ENCODE measurements around the gene CBFB. TPM values are rescaled to one million over a fixed set of nuclear protein-coding genes. Genes with fewer than 3 reads are reported as not detected.
"Not testable (repeated sequence)": the region's sequence is repeated elsewhere in the genome, so short reads cannot be mapped to it uniquely, and the experiment has no call there.

Gene CBFB
- total RNA-seq, 1 donor from 2014 or later = 59.1 TPM

GRCh38 chr16:67117716-67118115 lies 88.8 kb downstream of the CBFB start:
- Histone ChIP-seq H3K9me3 (no peaks in the 10 kb centered on the region), H3K27ac (no peak overlapping the region), H3K36me3 (peaks cover 13 to 24% of the 10 kb centered on the region in 2 donors), H3K27me3 (no peaks in the 10 kb centered on the region), H3K4me3 (no peak overlapping the region), H3K4me1 (no peaks in the 10 kb centered on the region)
- no peak for DNase-seq (ENCODE audit: low spot score in 2 of 2)
- intact Hi-C loops (cut with DNase I) = no loop called here
- TF ChIP-seq CTCF (IDR thresholded peaks at IDR 0.05) = no peak

- Histone ChIP-seq H3K36me3 (peaks cover 30 to 39% of the 10 kb centered on the region in 2 donors), H3K4me1 (no peaks in the 10 kb centered on the region), H3K9me3 (no peaks in the 10 kb centered on the region), H3K4me3 (no peak overlapping the region), H3K27me3 (no peaks in the 10 kb centered on the region), H3K27ac (no peak overlapping the region)
- intact Hi-C loops (cut with DNase I) = no loop called here
- TF ChIP-seq CTCF (IDR thresholded peaks at IDR 0.05) = no peak
- DNase-seq (ENCODE audit: low spot score in 2 of 2) = no peak
These were observed 91.1 kb downstream of the CBFB start for GRCh38 chr16:67120025-67120424.

- DNase-seq (ENCODE audit: low spot score in 2 of 2); H3K9me3 ChIP-seq; H3K4me3 ChIP-seq; H3K4me1 ChIP-seq; H3K27ac ChIP-seq; intact Hi-C loops (cut with DNase I); H3K27me3 ChIP-seq: not testable (repeated sequence)
- H3K36me3 ChIP-seq = peaks cover 43 to 52% of the 10 kb centered on the region in 2 donors
These were observed 93.8 kb downstream of the CBFB start for GRCh38 chr16:67122799-67123198.

GRCh38 chr16:67128417-67128816 lies 99.5 kb downstream of the CBFB start:
- Histone ChIP-seq H3K27ac (no peak overlapping the region), H3K36me3 (peaks cover 50 to 56% of the 10 kb centered on the region in 2 donors), H3K4me3 (no peak overlapping the region), H3K27me3 (no peaks in the 10 kb centered on the region), H3K9me3 (no peaks in the 10 kb centered on the region), H3K4me1 (no peaks in the 10 kb centered on the region)
- intact Hi-C loops (cut with DNase I) = no loop called here
- no peak for DNase-seq (ENCODE audit: low spot score in 2 of 2)
- no peak for TF ChIP-seq CTCF (IDR thresholded peaks at IDR 0.05)

GRCh38 chr16:67128887-67129286 lies 99.9 kb downstream of the CBFB start:
- H3K36me3 ChIP-seq = peaks cover 46 to 58% of the 10 kb centered on the region in 2 donors
- intact Hi-C loops (cut with DNase I) = no loop called here

GRCh38 chr16:67129422-67129821 lies 100.5 kb downstream of the CBFB start:
- intact Hi-C loops (cut with DNase I) = no loop called here
- Histone ChIP-seq H3K36me3 (peaks cover 46 to 58% of the 10 kb centered on the region in 2 donors), H3K9me3 (no peaks in the 10 kb centered on the region), H3K4me1 (no peaks in the 10 kb centered on the region), H3K4me3 (no peak overlapping the region), H3K27me3 (no peaks in the 10 kb centered on the region), H3K27ac (no peak overlapping the region)
- DNase-seq (ENCODE audit: low spot score in 2 of 2) = no peak
- TF ChIP-seq CTCF (IDR thresholded peaks at IDR 0.05) = no peak

More at GRCh38 chr16:67128887-67129286, 99.9 kb downstream of the CBFB start:
- Histone ChIP-seq H3K27me3 (no peaks in the 10 kb centered on the region), H3K27ac (no peak overlapping the region), H3K9me3 (no peaks in the 10 kb centered on the region), H3K4me1 (no peaks in the 10 kb centered on the region), H3K4me3 (no peak overlapping the region)
- no peak for TF ChIP-seq CTCF (IDR thresholded peaks at IDR 0.05)
- no peak for DNase-seq (ENCODE audit: low spot score in 2 of 2)
